Measurements from ENCODE around the gene CEP112.
A peak's percentile ranks its signal among the peaks of the same experiment; 100 is the strongest.

The CEP112 gene

GRCh38 chr17:66191593-66192377 lies at the start of gene CEP112:
Gene CEP112 (minus strand): TSS chr17:66192133.
- DNase-seq, result peak; percentile 91

- no peak for DNase-seq
Observed at GRCh38 chr17:66240630-66241029, 48.7 kb upstream of the CEP112 start.

GRCh38 chr17:66240013-66240412 lies 48.1 kb upstream of the CEP112 start:
- DNase-seq, result no peak

- DNase-seq, result no peak
Observed at GRCh38 chr17:66235377-66235994, 43.6 kb upstream of the CEP112 start.

- no peak for DNase-seq
Observed at GRCh38 chr17:66234611-66235010, 42.7 kb upstream of the CEP112 start.

GRCh38 chr17:66233023-66233753 lies 41.3 kb upstream of the CEP112 start:
- no peak for DNase-seq

GRCh38 chr17:66230922-66231591 lies 39.1 kb upstream of the CEP112 start:
- no peak for DNase-seq

- DNase-seq, result no peak
Observed at GRCh38 chr17:66229783-66230538, 38.0 kb upstream of the CEP112 start.

- no peak for DNase-seq
Observed at GRCh38 chr17:66228887-66229782, 37.2 kb upstream of the CEP112 start, which contains the start of gene APOH. Gene APOH (minus strand): TSS chr17:66229415. CDS start chr17:66229379, 36 bp downstream.

- no peak for DNase-seq
Observed at GRCh38 chr17:66227212-66228045, 35.5 kb upstream of the CEP112 start.

- no peak for DNase-seq
Observed at GRCh38 chr17:66222798-66223350, 30.9 kb upstream of the CEP112 start.

GRCh38 chr17:66221755-66222530 lies 30.0 kb upstream of the CEP112 start:
- DNase-seq, result no peak

- DNase-seq, result no peak
Observed at GRCh38 chr17:66221343-66221742, 29.4 kb upstream of the CEP112 start.

- no peak for DNase-seq
Observed at GRCh38 chr17:66220079-66220835, 28.3 kb upstream of the CEP112 start.

- no peak for DNase-seq
Observed at GRCh38 chr17:66215529-66215911, 23.6 kb upstream of the CEP112 start.

- DNase-seq, result no peak
Observed at GRCh38 chr17:66214884-66215528, 23.1 kb upstream of the CEP112 start.

- no peak for DNase-seq
Observed at GRCh38 chr17:66211047-66211810, 19.3 kb upstream of the CEP112 start.
